ENCODE measurements around the gene DNAJB9.

DNAJB9 gene

GRCh38 chr7:108605559-108606201 is 36.0 kb downstream of the DNAJB9 start:
- no peaks in the 10 kb centered on the region for H4K20me1 ChIP-seq (ENCODE audit: insufficient read depth, low read length)
- H3K4me3 ChIP-seq (ENCODE audit: low read depth in 1 of 2, low read length in 2 of 2) = no peak overlapping the region
- no peaks in the 10 kb centered on the region for H3K36me3 ChIP-seq (ENCODE audit: insufficient read depth, low read length)
- H3K27ac ChIP-seq (ENCODE audit: low read length) = no peak overlapping the region
- no peak overlapping the region for H3K9ac ChIP-seq (ENCODE audit: low read depth, low read length)
- H3K4me1 ChIP-seq (ENCODE audit: insufficient read depth, low read length) = no peaks in the 10 kb centered on the region
- H3K27me3 ChIP-seq (ENCODE audit: insufficient read depth, low read length, poor library complexity) = no peaks in the 10 kb centered on the region
- no peak for DNase-seq
- H2AFZ ChIP-seq (ENCODE audit: low read depth, low read length) = no peak overlapping the region
- TF ChIP-seq CTCF (IDR thresholded peaks at IDR 0.05; ENCODE audit: borderline replicate concordance, extremely low read depth, low read length, poor library complexity, severe bottlenecking) = no peak
- no peak for TF ChIP-seq EZH2 (IDR thresholded peaks at IDR 0.05; ENCODE audit: borderline replicate concordance, low read depth, low read length, severe bottlenecking)
- H3K79me2 ChIP-seq (ENCODE audit: insufficient read depth, low read length) = no peaks in the 10 kb centered on the region
- H3K4me2 ChIP-seq (ENCODE audit: insufficient read depth, low read length) = no peak overlapping the region
- ATAC-seq (ENCODE audit: insufficient read depth, low read depth) = no peak
- H3K9me3 ChIP-seq (ENCODE audit: insufficient read depth, low read length, severe bottlenecking) = no peaks in the 10 kb centered on the region

- Histone ChIP-seq H3K27me3 (ENCODE audit: insufficient read depth, low read length, poor library complexity) (no peaks in the 10 kb centered on the region), H2AFZ (ENCODE audit: low read depth, low read length) (no peak overlapping the region), H3K36me3 (ENCODE audit: insufficient read depth, low read length) (no peaks in the 10 kb centered on the region), H3K27ac (ENCODE audit: low read length) (no peak overlapping the region), H3K4me3 (ENCODE audit: low read depth in 1 of 2, low read length in 2 of 2) (no peak overlapping the region), H3K79me2 (ENCODE audit: insufficient read depth, low read length) (no peaks in the 10 kb centered on the region), H3K4me2 (ENCODE audit: insufficient read depth, low read length) (no peak overlapping the region), H3K4me1 (ENCODE audit: insufficient read depth, low read length) (no peaks in the 10 kb centered on the region), H3K9me3 (ENCODE audit: insufficient read depth, low read length, severe bottlenecking) (no peaks in the 10 kb centered on the region), H3K9ac (ENCODE audit: low read depth, low read length) (no peak overlapping the region), H4K20me1 (ENCODE audit: insufficient read depth, low read length) (no peaks in the 10 kb centered on the region)
- ATAC-seq (ENCODE audit: insufficient read depth, low read depth) = no peak
- TF ChIP-seq CTCF (IDR thresholded peaks at IDR 0.05; ENCODE audit: borderline replicate concordance, extremely low read depth, low read length, poor library complexity, severe bottlenecking) = no peak
- TF ChIP-seq EZH2 (IDR thresholded peaks at IDR 0.05; ENCODE audit: borderline replicate concordance, low read depth, low read length, severe bottlenecking) = no peak
- no peak for DNase-seq
Observed at GRCh38 chr7:108609643-108610042, 40.0 kb downstream of the DNAJB9 start.

- H2AFZ ChIP-seq (ENCODE audit: low read depth, low read length) = no peak overlapping the region
- no peak overlapping the region for H3K4me3 ChIP-seq (ENCODE audit: low read depth in 1 of 2, low read length in 2 of 2)
- H4K20me1 ChIP-seq (ENCODE audit: insufficient read depth, low read length) = no peaks in the 10 kb centered on the region
- H3K4me2 ChIP-seq (ENCODE audit: insufficient read depth, low read length) = no peak overlapping the region
- no peak overlapping the region for H3K27ac ChIP-seq (ENCODE audit: low read length)
- no peaks in the 10 kb centered on the region for H3K79me2 ChIP-seq (ENCODE audit: insufficient read depth, low read length)
- H3K27me3 ChIP-seq (ENCODE audit: insufficient read depth, low read length, poor library complexity) = no peaks in the 10 kb centered on the region
- H3K36me3 ChIP-seq (ENCODE audit: insufficient read depth, low read length) = no peaks in the 10 kb centered on the region
- DNase-seq (no peak), ATAC-seq (ENCODE audit: insufficient read depth, low read depth) (no peak)
- TF ChIP-seq EZH2 (IDR thresholded peaks at IDR 0.05; ENCODE audit: borderline replicate concordance, low read depth, low read length, severe bottlenecking) (no peak), CTCF (IDR thresholded peaks at IDR 0.05; ENCODE audit: borderline replicate concordance, extremely low read depth, low read length, poor library complexity, severe bottlenecking) (no peak)
- no peaks in the 10 kb centered on the region for H3K9me3 ChIP-seq (ENCODE audit: insufficient read depth, low read length, severe bottlenecking)
- H3K9ac ChIP-seq (ENCODE audit: low read depth, low read length) = no peak overlapping the region
- no peaks in the 10 kb centered on the region for H3K4me1 ChIP-seq (ENCODE audit: insufficient read depth, low read length)
Observed at GRCh38 chr7:108611268-108611667, 41.6 kb downstream of the DNAJB9 start.
